Activated CD8-positive, alpha-beta T cell treated with anti-CD3 and anti-CD28 coated beads, Interleukin-2, amount 10 ng/mL, durations not matched to agents 7 days and 5 days (primary cell): ENCODE data around the gene ST8SIA2. TPM values are rescaled to one million over a fixed set of nuclear protein-coding genes. Genes with fewer than 3 reads are reported as not detected.

Experiments used
- ATAC-seq: fragments of 150-1000 bp; cut with Tn5 transposase; one replicate; pipeline ENCODE4 v1.10.0; 2021; ENCODE audit warnings: moderate library complexity
- CTCF ChIA-PET: fragments of 350-600 bp; sonication (Branson Sonifier 250); formaldehyde crosslinking; loops from one replicate; lab custom pipeline; 2021; ENCODE audit warnings: antibody characterized with exemption; lab: Charles Lee
- POLR2A ChIA-PET: fragments of 350-600 bp; sonication (Branson Sonifier 250); formaldehyde crosslinking; loops from one replicate; lab custom pipeline; 2021; ENCODE audit warnings: antibody characterized with exemption; lab: Charles Lee
- DNase-seq: peaks from one replicate; pipeline ENCODE4 v3.0.0-alpha.2; 2020
- H3K27ac Mint-ChIP-seq: one replicate; pipeline ENCODE4 v1.8.0; 2021; ENCODE audit warnings: mild to moderate bottlenecking, mixed read lengths
- H3K27me3 Mint-ChIP-seq: one replicate; pipeline ENCODE4 v1.8.0; 2021; ENCODE audit warnings: low read depth, mixed read lengths
- H3K36me3 Mint-ChIP-seq: one replicate; pipeline ENCODE4 v1.8.0; 2021; ENCODE audit warnings: low read depth, mixed read lengths
- H3K4me1 Mint-ChIP-seq: one replicate; pipeline ENCODE4 v1.8.0; 2021; ENCODE audit warnings: low read depth, mixed read lengths
- H3K4me3 Mint-ChIP-seq: one replicate; pipeline ENCODE4 v1.8.0; 2021; ENCODE audit warnings: mild to moderate bottlenecking, mixed read lengths
- H3K9me3 Mint-ChIP-seq: one replicate; pipeline ENCODE4 v1.8.0; 2022; ENCODE audit warnings: mixed read lengths; ENCODE audit not compliant: insufficient read depth
- total RNA-seq, 2 experiments: library from RNA; stranded (reverse); gene quantifications; one replicate each; pipeline ENCODE4 v1.2.3, GENCODE V29; 2021

Gene ST8SIA2
- total RNA-seq, 2 experiments from 2014 or later, result not detected

DNA sequence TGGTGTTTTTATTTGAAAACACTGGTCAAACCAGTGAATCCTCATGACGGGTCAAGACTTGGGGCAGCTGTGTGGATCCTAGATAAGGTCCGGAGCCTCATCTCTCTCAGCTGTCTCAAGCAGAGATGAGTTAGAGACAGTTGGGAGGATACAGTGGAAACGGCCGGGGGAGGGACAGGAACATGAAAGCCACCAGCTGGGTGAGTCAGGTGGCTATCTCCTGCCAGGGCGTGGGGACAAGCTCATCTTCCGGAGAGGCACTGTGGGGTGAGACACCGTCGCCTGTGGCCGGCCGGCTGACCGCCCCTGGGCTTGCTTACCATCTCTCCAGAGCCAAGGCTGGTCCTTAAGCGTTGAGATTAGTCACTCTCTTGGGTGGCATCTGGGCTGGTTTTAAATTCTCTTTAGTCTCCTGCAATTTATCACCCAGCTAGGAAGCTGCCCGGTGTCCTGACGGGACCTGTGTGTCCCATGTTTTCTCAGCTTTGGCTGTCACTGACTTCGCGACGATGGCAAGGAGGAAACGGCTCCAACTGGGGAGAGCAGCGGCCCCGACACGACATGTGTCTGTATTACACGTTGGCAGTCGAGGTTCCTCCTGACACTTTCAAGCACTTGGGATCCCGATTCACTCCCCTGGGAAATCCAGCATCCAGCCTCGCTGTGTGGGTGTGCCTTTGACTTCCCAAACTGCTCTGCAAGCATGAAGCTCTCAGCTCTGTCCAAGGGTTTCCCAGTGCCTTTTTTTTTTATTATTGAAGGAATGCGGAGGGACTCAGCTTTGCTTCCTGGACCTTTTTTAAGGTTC, 7.5 kb downstream of the ST8SIA2 start:
- H3K4me3 Mint-ChIP-seq, result no peak overlapping the region
- H3K36me3 Mint-ChIP-seq, result no peaks in the 10 kb centered on the region
- H3K27me3 Mint-ChIP-seq, result peaks cover 12% of the 10 kb centered on the region
- POLR2A ChIA-PET, result no interaction called here
- ATAC-seq (no peak), DNase-seq (no peak)
- no peaks in the 10 kb centered on the region for H3K9me3 Mint-ChIP-seq
- CTCF ChIA-PET, result no interaction called here
- H3K27ac Mint-ChIP-seq, result no peak overlapping the region
- no peaks in the 10 kb centered on the region for H3K4me1 Mint-ChIP-seq

DNA sequence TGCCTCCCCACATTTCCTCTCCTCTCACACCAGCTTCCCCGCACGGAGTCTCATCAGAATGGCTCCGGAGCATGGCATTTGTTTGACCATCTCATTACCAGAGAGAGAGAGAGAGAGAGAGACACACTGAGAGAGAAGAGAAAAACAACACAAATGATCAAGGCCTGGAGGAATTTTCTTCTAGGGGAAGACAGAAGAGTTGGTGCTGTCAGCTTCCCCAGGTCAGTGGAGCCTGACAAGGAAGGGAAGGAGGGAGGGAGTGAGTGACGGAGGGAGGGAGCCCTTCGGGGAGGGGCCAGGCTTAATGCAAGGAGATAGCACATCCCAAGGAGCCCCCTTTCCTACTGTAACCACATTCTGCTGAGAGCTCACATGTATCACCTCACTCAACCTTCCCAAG, 9.1 kb downstream of the ST8SIA2 start:
- ATAC-seq (no peak), DNase-seq (no peak)
- Mint-ChIP-seq H3K4me1 (no peaks in the 10 kb centered on the region), H3K27me3 (peaks cover 3% of the 10 kb centered on the region), H3K27ac (no peak overlapping the region), H3K4me3 (no peak overlapping the region), H3K9me3 (no peaks in the 10 kb centered on the region), H3K36me3 (no peaks in the 10 kb centered on the region)
- ChIA-PET CTCF (no interaction called here), POLR2A (no interaction called here)

DNA sequence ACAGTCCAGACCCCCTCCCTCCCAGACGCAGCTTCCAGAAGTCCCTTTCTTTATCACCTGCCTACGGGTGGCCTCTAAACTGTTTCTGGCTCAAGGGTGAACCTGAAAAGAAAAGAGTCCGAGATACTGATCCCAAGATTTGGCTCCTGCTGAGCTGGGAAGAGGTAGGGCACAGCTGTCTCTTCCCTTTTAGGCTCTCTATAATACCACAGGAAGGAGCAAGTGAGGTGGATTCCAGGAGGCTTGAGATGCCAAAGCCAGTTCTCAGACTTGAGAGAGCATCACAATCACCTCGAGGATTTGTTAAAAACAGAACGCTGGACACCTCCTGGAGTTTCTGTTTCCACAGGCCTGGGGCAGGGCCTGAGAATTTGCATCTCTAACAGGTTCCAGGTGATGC, 12.3 kb downstream of the ST8SIA2 start:
- ChIA-PET CTCF (no interaction called here), POLR2A (no interaction called here)
- no peaks in the 10 kb centered on the region for H3K9me3 Mint-ChIP-seq
- no peak overlapping the region for H3K27ac Mint-ChIP-seq
- ATAC-seq (no peak), DNase-seq (no peak)
- no peak overlapping the region for H3K4me3 Mint-ChIP-seq
- H3K36me3 Mint-ChIP-seq, result no peaks in the 10 kb centered on the region
- peaks cover 3% of the 10 kb centered on the region for H3K27me3 Mint-ChIP-seq
- H3K4me1 Mint-ChIP-seq, result no peaks in the 10 kb centered on the region

DNA sequence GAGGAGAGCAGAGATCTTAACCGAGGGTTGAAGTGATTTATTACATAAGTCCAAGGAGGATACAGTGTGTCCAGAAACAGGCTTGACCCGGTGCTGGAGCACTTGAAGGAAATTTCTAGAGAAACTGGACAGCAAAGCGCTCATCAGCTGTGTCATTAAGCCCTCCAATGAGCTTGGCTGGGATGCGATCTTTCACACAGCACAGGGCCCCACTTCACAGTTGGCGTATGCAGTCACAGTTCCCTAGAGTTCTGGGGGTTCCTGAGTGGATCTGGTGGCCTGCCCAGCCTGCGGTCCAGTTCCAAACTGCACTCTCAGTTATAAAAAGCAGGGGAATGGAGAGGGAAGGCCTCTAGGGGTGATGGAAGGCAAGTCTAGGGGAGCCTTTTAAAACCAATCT, 13.6 kb downstream of the ST8SIA2 start:
- ChIA-PET CTCF (no interaction called here), POLR2A (no interaction called here)
- Mint-ChIP-seq H3K4me3 (no peak overlapping the region), H3K36me3 (no peaks in the 10 kb centered on the region), H3K4me1 (no peaks in the 10 kb centered on the region), H3K27me3 (no peaks in the 10 kb centered on the region), H3K9me3 (no peaks in the 10 kb centered on the region), H3K27ac (no peak overlapping the region)
- ATAC-seq (no peak), DNase-seq (no peak)

DNA sequence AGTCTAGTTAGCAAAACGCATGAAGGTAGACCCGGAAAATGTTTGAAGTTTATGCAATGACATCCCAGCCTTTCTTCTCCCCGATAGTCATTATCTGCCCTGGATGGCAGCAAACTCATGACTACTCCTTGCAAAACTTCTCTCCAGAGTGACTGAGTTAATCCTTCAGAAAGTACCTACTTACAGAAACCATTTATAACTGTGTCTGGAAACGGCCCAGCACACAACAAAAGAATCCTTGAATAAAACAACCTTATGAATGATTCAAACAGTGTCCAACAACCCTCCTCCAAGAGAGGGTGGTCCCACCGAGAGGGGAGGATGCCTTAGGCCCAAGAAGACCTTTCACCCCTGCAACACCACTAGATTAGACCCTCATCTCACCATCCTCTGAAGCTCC, 14.2 kb downstream of the ST8SIA2 start:
- CTCF ChIA-PET, result no interaction called here
- no peaks in the 10 kb centered on the region for H3K27me3 Mint-ChIP-seq
- no peak overlapping the region for H3K27ac Mint-ChIP-seq
- no peaks in the 10 kb centered on the region for H3K36me3 Mint-ChIP-seq
- no peaks in the 10 kb centered on the region for H3K9me3 Mint-ChIP-seq
- DNase-seq (no peak), ATAC-seq (no peak)
- H3K4me3 Mint-ChIP-seq, result no peak overlapping the region
- H3K4me1 Mint-ChIP-seq, result no peaks in the 10 kb centered on the region
- POLR2A ChIA-PET, result no interaction called here

DNA sequence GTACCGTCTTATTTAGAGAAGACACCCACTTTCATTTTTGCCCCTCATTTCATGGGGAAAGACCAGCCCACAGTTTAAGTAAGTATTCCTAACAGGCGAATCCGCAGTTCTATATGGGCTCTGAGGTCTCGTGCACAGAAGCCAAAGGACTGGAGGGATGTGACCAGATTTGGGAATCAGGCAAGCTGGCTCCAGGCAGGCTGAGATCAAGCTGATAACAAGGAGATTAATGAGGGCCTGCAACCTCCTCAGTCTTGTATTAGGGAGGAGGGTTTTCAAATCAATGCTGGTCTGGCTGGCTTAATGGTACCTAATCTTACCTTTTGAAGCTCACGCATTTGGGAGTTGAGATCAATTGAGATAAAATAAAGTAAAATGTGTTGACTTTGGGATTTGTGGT, 15.3 kb downstream of the ST8SIA2 start:
- no peak for ATAC-seq
- POLR2A ChIA-PET, result no interaction called here
- no peak overlapping the region for H3K4me3 Mint-ChIP-seq

DNA sequence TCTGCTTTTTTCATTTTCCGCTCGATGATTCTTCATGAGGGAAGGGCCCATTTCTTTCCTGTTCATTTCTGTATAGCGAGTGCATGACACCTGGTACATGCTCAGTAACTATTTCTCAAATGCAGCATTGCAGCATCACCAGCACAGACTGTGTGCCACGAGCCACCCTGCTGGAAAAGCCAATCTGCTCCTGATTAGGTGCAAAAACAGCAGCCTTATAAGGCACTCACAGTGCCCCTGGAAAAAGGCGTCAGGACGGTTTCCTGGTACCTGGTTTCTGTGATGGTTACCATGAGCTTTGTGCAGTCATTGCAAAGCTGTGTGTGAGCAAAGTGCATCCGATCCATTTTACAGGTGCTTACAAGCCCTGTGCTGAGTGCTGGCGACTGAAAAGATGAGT, 15.8 kb downstream of the ST8SIA2 start:
- ChIA-PET POLR2A (no interaction called here), CTCF (no interaction called here)
- Mint-ChIP-seq H3K36me3 (no peaks in the 10 kb centered on the region), H3K27ac (no peak overlapping the region), H3K9me3 (no peaks in the 10 kb centered on the region), H3K4me1 (no peaks in the 10 kb centered on the region), H3K4me3 (no peak overlapping the region), H3K27me3 (no peaks in the 10 kb centered on the region)
- ATAC-seq (no peak), DNase-seq (no peak)

More for the DNA sequence above, 15.3 kb downstream of the ST8SIA2 start:
- no peaks in the 10 kb centered on the region for H3K36me3 Mint-ChIP-seq
- DNase-seq, result no peak
- H3K4me1 Mint-ChIP-seq, result no peaks in the 10 kb centered on the region
- no peaks in the 10 kb centered on the region for H3K9me3 Mint-ChIP-seq
- CTCF ChIA-PET, result no interaction called here
- H3K27ac Mint-ChIP-seq, result no peak overlapping the region
- no peaks in the 10 kb centered on the region for H3K27me3 Mint-ChIP-seq

DNA sequence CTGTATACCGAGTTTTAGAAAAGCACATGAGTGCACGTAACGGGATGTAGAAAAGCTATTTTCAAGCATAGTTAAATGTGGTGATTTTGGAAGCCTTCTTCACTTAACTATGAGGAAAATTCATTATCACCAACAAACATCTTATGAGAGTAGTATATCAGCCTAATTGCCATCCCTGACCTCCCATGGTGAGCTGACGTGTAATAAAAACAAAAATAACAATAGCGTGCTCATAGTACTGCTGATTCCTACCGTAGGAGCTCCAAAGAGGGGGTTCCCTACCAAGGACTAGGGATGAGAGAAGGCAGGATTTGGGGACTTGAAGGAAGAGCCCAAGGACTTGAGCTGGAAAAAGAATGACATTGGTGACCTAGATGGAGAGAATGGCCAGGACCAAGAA, 16.9 kb downstream of the ST8SIA2 start:
- Mint-ChIP-seq H3K9me3 (no peaks in the 10 kb centered on the region), H3K4me1 (no peaks in the 10 kb centered on the region), H3K4me3 (no peak overlapping the region), H3K27ac (no peak overlapping the region), H3K27me3 (no peaks in the 10 kb centered on the region), H3K36me3 (no peaks in the 10 kb centered on the region)
- POLR2A ChIA-PET, result no interaction called here
- no peak for ATAC-seq
- CTCF ChIA-PET, result no interaction called here
- DNase-seq, result no peak

DNA sequence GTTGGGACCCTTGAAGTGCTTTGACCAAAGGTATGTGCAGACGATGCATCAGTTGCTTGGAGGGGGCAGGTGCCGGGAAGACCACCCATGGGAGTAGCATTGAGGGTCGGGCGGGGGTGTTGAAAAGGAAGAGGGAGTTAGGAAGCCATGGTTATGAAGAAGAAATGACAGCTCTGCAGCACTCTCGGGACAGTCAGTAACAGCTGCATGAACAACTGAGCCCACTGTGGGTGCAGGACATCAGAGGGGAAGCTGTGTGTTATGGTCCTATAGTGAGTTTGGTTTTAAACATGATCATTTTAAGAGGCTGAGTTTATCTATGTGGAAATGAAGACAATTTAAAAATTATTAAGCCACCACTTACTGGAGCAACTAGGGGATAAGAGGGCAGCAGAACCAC, 17.6 kb downstream of the ST8SIA2 start:
- Mint-ChIP-seq H3K27me3 (no peaks in the 10 kb centered on the region), H3K27ac (no peak overlapping the region), H3K9me3 (no peaks in the 10 kb centered on the region), H3K36me3 (no peaks in the 10 kb centered on the region), H3K4me3 (no peak overlapping the region), H3K4me1 (no peaks in the 10 kb centered on the region)
- ChIA-PET POLR2A (no interaction called here), CTCF (no interaction called here)
- DNase-seq, result no peak
- no peak for ATAC-seq

DNA sequence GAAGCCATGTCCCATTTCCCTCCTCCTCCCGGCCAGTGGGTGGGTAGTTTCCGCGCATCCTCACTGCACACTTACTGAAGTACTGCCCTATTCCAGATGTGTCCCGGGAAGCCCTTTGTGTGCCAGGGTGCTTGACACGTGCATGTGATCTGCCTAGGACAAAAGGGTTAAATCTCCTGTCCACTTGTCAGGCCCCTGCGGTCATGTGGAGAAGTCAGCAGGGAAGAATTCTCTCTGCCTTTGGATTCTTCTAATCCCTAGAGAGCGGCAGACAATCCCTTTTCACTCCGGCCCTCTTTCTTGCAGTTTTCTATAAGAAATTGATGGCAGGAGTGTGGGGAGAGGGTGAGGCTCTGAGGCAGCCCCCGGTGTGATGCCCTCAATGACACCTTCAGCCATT, 19.8 kb downstream of the ST8SIA2 start:
- no peaks in the 10 kb centered on the region for H3K27me3 Mint-ChIP-seq
- H3K27ac Mint-ChIP-seq, result no peak overlapping the region
- H3K4me3 Mint-ChIP-seq, result no peak overlapping the region
- no peaks in the 10 kb centered on the region for H3K36me3 Mint-ChIP-seq
- no peaks in the 10 kb centered on the region for H3K4me1 Mint-ChIP-seq
- CTCF ChIA-PET, result no interaction called here
- no peaks in the 10 kb centered on the region for H3K9me3 Mint-ChIP-seq
- no peak for ATAC-seq
- DNase-seq, result no peak
- POLR2A ChIA-PET, result no interaction called here

DNA sequence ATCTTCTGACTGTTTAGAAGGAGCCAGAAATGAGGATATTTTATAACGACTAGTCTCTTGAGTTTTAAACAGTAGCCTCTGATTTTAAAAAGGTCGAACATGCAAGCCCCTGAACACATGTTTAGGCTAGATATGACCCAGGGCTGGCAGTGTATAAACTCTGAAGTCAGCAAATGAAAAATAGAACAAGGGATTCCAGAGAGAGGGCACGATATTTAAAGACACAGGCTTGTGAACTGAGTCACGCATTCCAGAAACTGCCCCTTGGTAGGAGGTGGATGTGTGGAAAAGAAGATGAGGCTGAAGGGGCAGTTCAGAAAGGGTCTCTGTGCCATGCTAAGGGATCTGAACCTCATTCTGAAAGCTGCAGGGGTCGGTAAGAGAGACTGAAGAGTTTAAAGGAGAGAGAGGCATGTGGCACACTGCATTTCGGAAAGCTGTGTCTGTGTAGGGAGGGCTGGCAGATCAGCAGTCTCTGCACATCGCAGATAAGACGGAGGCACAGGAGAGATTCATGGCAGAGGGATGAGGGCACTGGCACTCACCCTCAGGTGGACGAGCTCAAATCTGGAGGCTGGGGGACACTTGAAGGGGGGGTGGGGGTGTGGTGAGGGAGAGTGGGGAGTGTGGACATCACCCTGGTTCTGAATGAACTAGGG, 22.1 kb downstream of the ST8SIA2 start:
- ATAC-seq (no peak), DNase-seq (no peak)
- Mint-ChIP-seq H3K4me3 (no peak overlapping the region), H3K27me3 (no peaks in the 10 kb centered on the region), H3K4me1 (no peaks in the 10 kb centered on the region), H3K36me3 (no peaks in the 10 kb centered on the region), H3K27ac (no peak overlapping the region), H3K9me3 (no peaks in the 10 kb centered on the region)
- POLR2A ChIA-PET, result no interaction called here
- CTCF ChIA-PET, result no interaction called here

DNA sequence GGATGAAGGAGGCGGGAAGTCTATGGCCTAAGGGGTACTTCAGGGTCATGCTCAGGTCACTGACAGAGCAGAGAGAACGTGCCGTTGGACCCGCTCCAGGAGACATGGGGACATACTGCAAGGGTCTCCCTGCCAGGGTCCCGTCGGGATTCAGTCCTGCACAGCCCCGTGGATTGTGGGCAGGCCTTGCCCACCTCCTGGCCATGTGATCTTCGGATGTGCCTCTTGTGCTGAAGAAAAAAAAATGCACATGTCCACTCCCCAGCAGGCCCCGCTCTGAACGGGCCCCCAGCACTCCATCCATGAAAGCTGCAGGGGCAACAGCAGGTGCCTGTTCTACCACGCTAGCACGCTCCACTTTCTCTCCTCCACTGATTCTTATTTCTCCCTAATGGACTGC, 22.9 kb downstream of the ST8SIA2 start:
- CTCF ChIA-PET, result no interaction called here
- no peaks in the 10 kb centered on the region for H3K36me3 Mint-ChIP-seq
- DNase-seq, result no peak
- ATAC-seq, result no peak
- no peaks in the 10 kb centered on the region for H3K4me1 Mint-ChIP-seq
- no peaks in the 10 kb centered on the region for H3K9me3 Mint-ChIP-seq
- POLR2A ChIA-PET, result no interaction called here
- H3K27ac Mint-ChIP-seq, result no peak overlapping the region
- no peaks in the 10 kb centered on the region for H3K27me3 Mint-ChIP-seq
- no peak overlapping the region for H3K4me3 Mint-ChIP-seq
